Measurements from ENCODE around the gene CFTR. TPM values are rescaled to one million over a fixed set of nuclear protein-coding genes. Genes with fewer than 3 reads are reported as not detected.

Gene CFTR
- polyA plus RNA-seq, 1 donor (not counting 4 experiments of a cell fraction or from before 2014, with no cell fraction given), result not detected

DNA sequence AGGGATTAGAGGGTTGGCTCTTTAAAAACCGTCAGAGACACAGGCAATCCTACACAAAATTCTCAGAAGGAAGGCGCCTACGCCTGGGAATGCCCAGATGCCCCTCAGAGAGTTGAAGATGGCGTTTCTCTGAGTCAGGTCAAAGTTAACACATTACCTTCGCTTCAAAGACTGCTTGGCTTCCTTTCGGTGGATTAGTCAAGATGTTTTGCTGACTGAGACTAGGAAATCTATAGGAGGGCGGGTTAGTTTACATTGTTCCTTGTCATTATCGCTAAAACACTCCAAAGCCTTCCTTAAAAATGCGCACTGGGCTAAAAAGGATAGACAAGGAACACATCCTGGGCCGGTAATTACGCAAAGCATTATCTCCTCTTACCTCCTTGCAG lies 995 bp upstream of the CFTR start:
- Histone ChIP-seq H3K4me2 (ENCODE audit: control insufficient read depth, extremely low read depth, insufficient read depth, low read depth, low read length) (no peak overlapping the region), H2AFZ (ENCODE audit: control insufficient read depth, low read length) (no peak overlapping the region), H3K4me1 (ENCODE audit: control insufficient read depth, extremely low read depth, insufficient read depth, low read length) (no peaks in the 10 kb centered on the region), H3K36me3 (ENCODE audit: control insufficient read depth in 2 of 2, extremely low read depth in 1 of 2, insufficient read depth in 2 of 2, low read length in 2 of 2) (no peaks in the 10 kb centered on the region), H4K20me1 (ENCODE audit: control insufficient read depth, extremely low read depth, insufficient read depth, low read length) (no peaks in the 10 kb centered on the region), H3K9me3 (ENCODE audit: control insufficient read depth, low read depth, low read length) (no peaks in the 10 kb centered on the region), H3K27ac (ENCODE audit: control insufficient read depth, insufficient read depth, low read length) (no peak overlapping the region), H3K9ac (ENCODE audit: control insufficient read depth, extremely low read depth, insufficient read depth, low read length) (no peak overlapping the region), H3K4me3 (ENCODE audit: control insufficient read depth in 2 of 3, extremely low read depth in 1 of 3, insufficient read depth in 2 of 3, low read depth in 1 of 3, low read length in 3 of 3) (no peak overlapping the region), H3K9me1 (ENCODE audit: control insufficient read depth, extremely low read depth, insufficient read depth, low read length) (no peaks in the 10 kb centered on the region), H3K79me2 (ENCODE audit: control insufficient read depth, insufficient read depth, low read length) (no peaks in the 10 kb centered on the region), H3K27me3 (ENCODE audit: control insufficient read depth, extremely low read depth, insufficient read depth, low read length) (peaks cover 20% of the 10 kb centered on the region)
- dilution Hi-C loops (cut with MboI; ENCODE audit: extremely low pct_ligation_motif_present, low sequenced_read_pairs), result no loop called here
- no peak for DNase-seq (ENCODE audit: low read depth, low spot score)
- TF ChIP-seq EZH2 (IDR thresholded peaks at IDR 0.05; ENCODE audit: low read length), result no peak
- TF ChIP-seq, protein P1, sequence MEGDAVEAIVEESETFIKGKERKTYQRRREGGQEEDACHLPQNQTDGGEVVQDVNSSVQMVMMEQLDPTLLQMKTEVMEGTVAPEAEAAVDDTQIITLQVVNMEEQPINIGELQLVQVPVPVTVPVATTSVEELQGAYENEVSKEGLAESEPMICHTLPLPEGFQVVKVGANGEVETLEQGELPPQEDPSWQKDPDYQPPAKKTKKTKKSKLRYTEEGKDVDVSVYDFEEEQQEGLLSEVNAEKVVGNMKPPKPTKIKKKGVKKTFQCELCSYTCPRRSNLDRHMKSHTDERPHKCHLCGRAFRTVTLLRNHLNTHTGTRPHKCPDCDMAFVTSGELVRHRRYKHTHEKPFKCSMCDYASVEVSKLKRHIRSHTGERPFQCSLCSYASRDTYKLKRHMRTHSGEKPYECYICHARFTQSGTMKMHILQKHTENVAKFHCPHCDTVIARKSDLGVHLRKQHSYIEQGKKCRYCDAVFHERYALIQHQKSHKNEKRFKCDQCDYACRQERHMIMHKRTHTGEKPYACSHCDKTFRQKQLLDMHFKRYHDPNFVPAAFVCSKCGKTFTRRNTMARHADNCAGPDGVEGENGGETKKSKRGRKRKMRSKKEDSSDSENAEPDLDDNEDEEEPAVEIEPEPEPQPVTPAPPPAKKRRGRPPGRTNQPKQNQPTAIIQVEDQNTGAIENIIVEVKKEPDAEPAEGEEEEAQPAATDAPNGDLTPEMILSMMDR (optimal IDR thresholded peaks at IDR 0.05 in 1 of 3, IDR thresholded peaks at IDR 0.05 in 1 of 3, conservative IDR thresholded peaks at IDR 0.05 in 1 of 3; ENCODE audit: extremely low read depth in 1 of 3, insufficient read depth in 2 of 3, low read length in 3 of 3), result no peak
- FAIRE-seq, result no peak

DNA sequence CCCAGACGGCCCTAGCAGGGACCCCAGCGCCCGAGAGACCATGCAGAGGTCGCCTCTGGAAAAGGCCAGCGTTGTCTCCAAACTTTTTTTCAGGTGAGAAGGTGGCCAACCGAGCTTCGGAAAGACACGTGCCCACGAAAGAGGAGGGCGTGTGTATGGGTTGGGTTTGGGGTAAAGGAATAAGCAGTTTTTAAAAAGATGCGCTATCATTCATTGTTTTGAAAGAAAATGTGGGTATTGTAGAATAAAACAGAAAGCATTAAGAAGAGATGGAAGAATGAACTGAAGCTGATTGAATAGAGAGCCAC lies 184 bp downstream of the CFTR start:
- no peak for FAIRE-seq
- Histone ChIP-seq H4K20me1 (ENCODE audit: control insufficient read depth, extremely low read depth, insufficient read depth, low read length) (no peaks in the 10 kb centered on the region), H3K9me1 (ENCODE audit: control insufficient read depth, extremely low read depth, insufficient read depth, low read length) (no peaks in the 10 kb centered on the region), H2AFZ (ENCODE audit: control insufficient read depth, low read length) (no peak overlapping the region), H3K27ac (ENCODE audit: control insufficient read depth, insufficient read depth, low read length) (no peak overlapping the region), H3K9ac (ENCODE audit: control insufficient read depth, extremely low read depth, insufficient read depth, low read length) (no peak overlapping the region), H3K4me3 (ENCODE audit: control insufficient read depth in 2 of 3, extremely low read depth in 1 of 3, insufficient read depth in 2 of 3, low read depth in 1 of 3, low read length in 3 of 3) (no peak overlapping the region), H3K27me3 (ENCODE audit: control insufficient read depth, extremely low read depth, insufficient read depth, low read length) (peaks cover 20% of the 10 kb centered on the region), H3K9me3 (ENCODE audit: control insufficient read depth, low read depth, low read length) (no peaks in the 10 kb centered on the region), H3K4me1 (ENCODE audit: control insufficient read depth, extremely low read depth, insufficient read depth, low read length) (no peaks in the 10 kb centered on the region), H3K79me2 (ENCODE audit: control insufficient read depth, insufficient read depth, low read length) (no peaks in the 10 kb centered on the region), H3K4me2 (ENCODE audit: control insufficient read depth, extremely low read depth, insufficient read depth, low read depth, low read length) (peak overlapping the region; percentile 12), H3K36me3 (ENCODE audit: control insufficient read depth in 2 of 2, extremely low read depth in 1 of 2, insufficient read depth in 2 of 2, low read length in 2 of 2) (no peaks in the 10 kb centered on the region)
- dilution Hi-C loops (cut with MboI; ENCODE audit: extremely low pct_ligation_motif_present, low sequenced_read_pairs), result no loop called here
- DNase-seq (ENCODE audit: low read depth, low spot score), result no peak
- TF ChIP-seq, protein P1 (optimal IDR thresholded peaks at IDR 0.05 in 1 of 3, IDR thresholded peaks at IDR 0.05 in 1 of 3, conservative IDR thresholded peaks at IDR 0.05 in 1 of 3; ENCODE audit: extremely low read depth in 1 of 3, insufficient read depth in 2 of 3, low read length in 3 of 3), result no peak
- TF ChIP-seq EZH2 (IDR thresholded peaks at IDR 0.05; ENCODE audit: low read length), result no peak

Data from keratinocyte (primary cell).